ENCODE measurements around the gene CDH6.

Gene CDH6

DNA sequence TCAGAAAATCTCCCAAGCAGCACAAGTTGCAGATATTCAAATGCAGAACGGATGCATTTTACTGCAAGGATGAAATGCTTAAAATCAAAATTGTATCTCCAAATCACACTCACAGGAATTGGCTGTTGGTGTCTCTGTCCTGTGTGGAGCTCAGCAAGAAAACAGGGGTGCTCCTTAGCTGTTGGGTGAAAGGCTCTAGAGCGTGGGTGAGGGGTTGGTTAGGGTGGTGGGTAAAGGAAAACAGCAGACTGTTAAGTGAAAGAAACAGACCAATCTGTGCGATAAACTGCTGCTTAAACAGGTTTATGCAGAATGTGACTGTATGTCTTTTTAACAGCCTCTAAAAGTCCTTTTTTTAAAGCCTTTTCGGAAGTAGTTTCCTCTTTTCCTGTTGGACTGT, 19.8 kb downstream of the CDH6 start:
- H3F3A ChIP-seq (ENCODE audit: low read depth): no peaks in the 10 kb centered on the region
- TF ChIP-seq, protein P1, sequence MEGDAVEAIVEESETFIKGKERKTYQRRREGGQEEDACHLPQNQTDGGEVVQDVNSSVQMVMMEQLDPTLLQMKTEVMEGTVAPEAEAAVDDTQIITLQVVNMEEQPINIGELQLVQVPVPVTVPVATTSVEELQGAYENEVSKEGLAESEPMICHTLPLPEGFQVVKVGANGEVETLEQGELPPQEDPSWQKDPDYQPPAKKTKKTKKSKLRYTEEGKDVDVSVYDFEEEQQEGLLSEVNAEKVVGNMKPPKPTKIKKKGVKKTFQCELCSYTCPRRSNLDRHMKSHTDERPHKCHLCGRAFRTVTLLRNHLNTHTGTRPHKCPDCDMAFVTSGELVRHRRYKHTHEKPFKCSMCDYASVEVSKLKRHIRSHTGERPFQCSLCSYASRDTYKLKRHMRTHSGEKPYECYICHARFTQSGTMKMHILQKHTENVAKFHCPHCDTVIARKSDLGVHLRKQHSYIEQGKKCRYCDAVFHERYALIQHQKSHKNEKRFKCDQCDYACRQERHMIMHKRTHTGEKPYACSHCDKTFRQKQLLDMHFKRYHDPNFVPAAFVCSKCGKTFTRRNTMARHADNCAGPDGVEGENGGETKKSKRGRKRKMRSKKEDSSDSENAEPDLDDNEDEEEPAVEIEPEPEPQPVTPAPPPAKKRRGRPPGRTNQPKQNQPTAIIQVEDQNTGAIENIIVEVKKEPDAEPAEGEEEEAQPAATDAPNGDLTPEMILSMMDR (conservative IDR thresholded peaks at IDR 0.05; ENCODE audit: low read length): no peak
- TF ChIP-seq EZH2phosphoT487 (IDR thresholded peaks at IDR 0.05; ENCODE audit: borderline replicate concordance): no peak
- H3K4me2 ChIP-seq (ENCODE audit: low read depth, low read length, poor library complexity, severe bottlenecking): no peak overlapping the region
- H3K27me3 ChIP-seq (ENCODE audit: insufficient read depth, low read length, poor library complexity, severe bottlenecking): no peaks in the 10 kb centered on the region
- H3K4me1 ChIP-seq (ENCODE audit: insufficient read depth, low read length, poor library complexity, severe bottlenecking): no peaks in the 10 kb centered on the region
- no peak overlapping the region for H3K9ac ChIP-seq (ENCODE audit: low read depth, low read length, poor library complexity, severe bottlenecking)
- H3K36me3 ChIP-seq (ENCODE audit: insufficient read depth, low read length): no peaks in the 10 kb centered on the region
- H3K79me2 ChIP-seq (ENCODE audit: insufficient read depth, low read length): no peaks in the 10 kb centered on the region
- no peak overlapping the region for H3K4me3 ChIP-seq (ENCODE audit: low read length, poor library complexity, severe bottlenecking)
- H3K9me2 ChIP-seq (replicated peaks; ENCODE audit: low read depth, low read length): no peaks in the 10 kb centered on the region
- no peaks in the 10 kb centered on the region for H3K9me3 ChIP-seq (ENCODE audit: insufficient read depth, low read depth, low read length)
- H4K20me1 ChIP-seq (ENCODE audit: insufficient read depth, low read length, poor library complexity, severe bottlenecking): no peaks in the 10 kb centered on the region
- H2AFZ ChIP-seq (ENCODE audit: low read length): no peak overlapping the region

DNA sequence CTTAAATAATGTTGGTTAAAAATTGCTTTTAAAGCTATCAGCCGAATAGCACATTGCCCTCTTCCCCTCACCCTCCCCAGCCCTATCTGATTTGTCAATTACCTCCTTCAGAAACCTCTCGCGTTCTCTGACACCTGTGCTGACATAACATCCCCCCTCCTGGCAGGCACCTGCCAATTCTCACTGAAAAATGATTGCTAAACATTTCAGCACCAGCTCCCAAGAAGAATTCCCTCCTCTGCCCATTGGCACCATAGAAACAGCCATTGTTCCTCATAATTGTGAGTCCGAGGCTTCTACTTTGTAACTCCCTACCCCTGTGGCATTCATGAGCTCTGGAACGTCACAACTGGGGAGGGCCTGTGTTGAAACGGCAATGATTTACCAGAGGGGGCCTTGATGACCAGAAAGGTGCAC, 20.2 kb downstream of the CDH6 start:
- Histone ChIP-seq H3K79me2 (ENCODE audit: insufficient read depth, low read length) (no peaks in the 10 kb centered on the region), H3K27me3 (ENCODE audit: insufficient read depth, low read length, poor library complexity, severe bottlenecking) (no peaks in the 10 kb centered on the region), H2AFZ (ENCODE audit: low read length) (no peak overlapping the region), H3K36me3 (ENCODE audit: insufficient read depth, low read length) (no peaks in the 10 kb centered on the region), H3K4me1 (ENCODE audit: insufficient read depth, low read length, poor library complexity, severe bottlenecking) (no peaks in the 10 kb centered on the region), H3K9ac (ENCODE audit: low read depth, low read length, poor library complexity, severe bottlenecking) (no peak overlapping the region), H3K4me2 (ENCODE audit: low read depth, low read length, poor library complexity, severe bottlenecking) (no peak overlapping the region), H3K4me3 (ENCODE audit: low read length, poor library complexity, severe bottlenecking) (no peak overlapping the region), H4K20me1 (ENCODE audit: insufficient read depth, low read length, poor library complexity, severe bottlenecking) (no peaks in the 10 kb centered on the region), H3F3A (ENCODE audit: low read depth) (no peaks in the 10 kb centered on the region), H3K9me2 (replicated peaks; ENCODE audit: low read depth, low read length) (no peaks in the 10 kb centered on the region), H3K9me3 (ENCODE audit: insufficient read depth, low read depth, low read length) (no peaks in the 10 kb centered on the region)
- TF ChIP-seq EZH2phosphoT487 (IDR thresholded peaks at IDR 0.05; ENCODE audit: borderline replicate concordance): no peak
- TF ChIP-seq, protein P1 (conservative IDR thresholded peaks at IDR 0.05; ENCODE audit: low read length): no peak

DNA sequence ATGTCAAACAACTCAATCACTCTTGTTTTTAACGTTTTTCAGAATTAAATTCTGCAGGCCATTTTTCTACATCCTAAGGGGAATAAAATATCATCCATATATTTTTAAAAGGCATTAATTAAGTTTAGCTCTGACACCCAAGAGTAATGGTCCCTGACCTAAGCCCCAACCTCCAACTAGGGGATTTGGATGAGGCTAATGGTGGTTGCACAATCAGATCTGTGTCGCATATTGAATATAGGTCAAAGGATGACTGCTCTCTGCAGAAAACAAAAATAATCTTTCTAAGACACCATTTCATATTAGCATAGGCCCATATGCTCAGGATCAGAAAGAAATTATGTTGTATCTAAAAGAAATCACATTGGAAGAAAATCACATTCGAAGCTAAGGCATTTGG, 20.7 kb downstream of the CDH6 start:
- H3F3A ChIP-seq (ENCODE audit: low read depth): no peaks in the 10 kb centered on the region
- H3K9ac ChIP-seq (ENCODE audit: low read depth, low read length, poor library complexity, severe bottlenecking): no peak overlapping the region
- H2AFZ ChIP-seq (ENCODE audit: low read length): no peak overlapping the region
- H3K4me3 ChIP-seq (ENCODE audit: low read length, poor library complexity, severe bottlenecking): no peak overlapping the region
- no peaks in the 10 kb centered on the region for H3K4me1 ChIP-seq (ENCODE audit: insufficient read depth, low read length, poor library complexity, severe bottlenecking)
- H3K27me3 ChIP-seq (ENCODE audit: insufficient read depth, low read length, poor library complexity, severe bottlenecking): no peaks in the 10 kb centered on the region
- H3K9me2 ChIP-seq (replicated peaks; ENCODE audit: low read depth, low read length): no peaks in the 10 kb centered on the region
- H4K20me1 ChIP-seq (ENCODE audit: insufficient read depth, low read length, poor library complexity, severe bottlenecking): no peaks in the 10 kb centered on the region
- H3K4me2 ChIP-seq (ENCODE audit: low read depth, low read length, poor library complexity, severe bottlenecking): no peak overlapping the region
- no peaks in the 10 kb centered on the region for H3K36me3 ChIP-seq (ENCODE audit: insufficient read depth, low read length)
- no peaks in the 10 kb centered on the region for H3K79me2 ChIP-seq (ENCODE audit: insufficient read depth, low read length)
- TF ChIP-seq EZH2phosphoT487 (IDR thresholded peaks at IDR 0.05; ENCODE audit: borderline replicate concordance): no peak
- TF ChIP-seq, protein P1 (conservative IDR thresholded peaks at IDR 0.05; ENCODE audit: low read length): no peak
- no peaks in the 10 kb centered on the region for H3K9me3 ChIP-seq (ENCODE audit: insufficient read depth, low read depth, low read length)

Measured in Loucy (cell line).